ENCODE results near the gene MRPL38. TPM values are rescaled to one million over a fixed set of nuclear protein-coding genes. Genes with fewer than 3 reads are reported as not detected.

Gene MRPL38
- total RNA-seq, 2 experiments from 2014 or later, result 79.9 to 85.0 TPM

DNA sequence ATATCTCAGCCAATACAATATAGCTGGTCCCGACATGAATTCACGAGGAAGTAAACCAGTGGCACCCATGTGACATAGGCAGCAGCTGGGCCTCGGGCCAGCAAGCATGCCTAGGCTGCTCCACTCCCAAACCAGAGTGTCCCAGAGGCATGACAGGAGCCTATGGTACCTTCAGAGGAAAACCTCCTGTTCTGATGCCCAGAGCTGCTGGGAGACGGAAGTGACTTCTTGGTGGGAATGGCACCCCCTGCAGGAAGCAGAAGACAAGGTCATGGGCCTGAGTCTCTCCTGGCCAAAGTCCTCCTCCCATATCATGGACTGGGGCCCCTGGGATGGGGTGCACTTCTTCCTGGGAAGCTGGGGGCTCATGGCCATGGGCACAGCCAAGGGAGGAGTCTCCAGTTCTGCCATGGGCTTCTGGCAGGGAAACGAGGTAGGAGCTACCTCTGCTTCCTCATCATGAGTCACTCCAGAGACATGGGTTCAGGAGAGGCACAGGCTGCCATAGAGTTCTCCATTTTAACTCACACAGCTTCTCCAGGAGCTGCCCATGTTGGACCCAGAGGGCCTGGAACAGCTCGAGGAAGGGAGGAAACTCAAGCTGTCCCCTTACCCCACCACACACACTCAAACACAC lies 22.7 kb upstream of the MRPL38 start:
- POLR2A ChIA-PET, result interaction anchor here (1.2 kb wide), 1 partner anchor 14 kb away, joined by 3 read pairs; no protein-coding TSS in a partner anchor
- Mint-ChIP-seq H3K4me3 (no peak overlapping the region), H3K4me1 (no peaks in the 10 kb centered on the region), H3K27me3 (no peaks in the 10 kb centered on the region), H3K36me3 (ENCODE audit: low read depth) (no peaks in the 10 kb centered on the region), H3K9me3 (no peaks in the 10 kb centered on the region), H3K27ac (no peak overlapping the region)
- DNase-seq, result no peak
- CTCF ChIA-PET, result interaction anchor here (0.8 to 2.3 kb wide), 6 partner anchors 9 to 78 kb away, joined by 3 to 8 read pairs (median 6); partner anchors contain the start of genes FBF1 and MRPL38

- H3K9me3 Mint-ChIP-seq, result no peaks in the 10 kb centered on the region
- H3K27me3 Mint-ChIP-seq, result no peaks in the 10 kb centered on the region
- no peak overlapping the region for H3K4me3 Mint-ChIP-seq
- no peaks in the 10 kb centered on the region for H3K4me1 Mint-ChIP-seq
- no peak for DNase-seq
- no peaks in the 10 kb centered on the region for H3K36me3 Mint-ChIP-seq (ENCODE audit: low read depth)
- no peak overlapping the region for H3K27ac Mint-ChIP-seq
- CTCF ChIA-PET, result interaction anchor here (0.6 to 2.2 kb wide), 3 partner anchors 8 to 80 kb away, joined by 3 to 8 read pairs (median 4); no protein-coding TSS in a partner anchor
- POLR2A ChIA-PET, result interaction anchor here (1.2 kb wide), 1 partner anchor 15 kb away, joined by 3 read pairs; no protein-coding TSS in a partner anchor
Observed at GRCh38 chr17:75926456-75926855, 21.8 kb upstream of the MRPL38 start.

DNA sequence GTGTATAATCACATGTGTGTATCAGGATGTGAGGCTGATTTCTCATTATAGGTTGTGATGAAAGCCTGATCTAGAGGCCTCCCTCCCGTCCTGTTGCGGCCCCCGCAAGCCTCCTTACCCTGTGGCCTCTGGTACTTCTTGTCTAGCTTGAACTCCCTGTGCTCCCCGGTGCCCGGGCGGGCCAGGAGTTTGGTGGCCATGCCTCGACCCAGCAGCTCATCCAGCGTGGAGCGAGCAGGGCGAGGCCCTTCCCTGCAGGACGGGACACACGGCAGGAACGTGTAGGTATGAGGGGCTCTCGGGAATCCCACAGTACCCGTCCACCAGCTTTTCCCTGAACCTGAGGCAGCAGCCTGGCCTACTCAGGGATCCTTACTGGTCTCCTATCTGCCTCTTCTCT lies 21.2 kb upstream of the MRPL38 start:
- Mint-ChIP-seq H3K4me1 (no peaks in the 10 kb centered on the region), H3K4me3 (no peak overlapping the region), H3K9me3 (no peaks in the 10 kb centered on the region), H3K36me3 (ENCODE audit: low read depth) (no peaks in the 10 kb centered on the region), H3K27ac (no peak overlapping the region), H3K27me3 (no peaks in the 10 kb centered on the region)
- CTCF ChIA-PET, result interaction anchor here (0.6 to 0.8 kb wide), 2 partner anchors 41 to 80 kb away, joined by 3 to 4 read pairs; no protein-coding TSS in a partner anchor
- POLR2A ChIA-PET, result interaction anchor here (0.9 kb wide), 1 partner anchor 21 kb away, joined by 4 read pairs; the partner anchor contains the start of gene MRPL38
- DNase-seq, result no peak

DNA sequence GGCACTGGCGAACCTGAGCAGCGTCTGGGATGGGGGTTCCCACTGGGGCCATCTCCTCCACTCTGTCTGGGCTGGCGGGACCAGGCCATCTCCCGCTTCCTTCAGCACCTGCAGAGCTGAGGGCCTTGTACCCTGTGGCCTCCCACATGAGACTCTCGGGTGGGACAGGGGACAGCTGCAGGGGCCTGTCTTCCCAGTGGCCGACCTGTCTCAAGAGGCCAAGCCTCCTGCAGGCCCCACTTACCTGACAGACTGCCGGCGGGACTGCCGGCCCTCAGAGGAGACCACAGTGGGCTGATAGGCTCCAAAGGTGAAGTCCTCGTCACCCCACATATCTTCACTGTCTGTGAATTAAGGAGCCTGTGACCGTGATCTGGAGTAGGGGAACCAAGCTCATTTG lies 20.4 kb upstream of the MRPL38 start:
- ChIA-PET POLR2A (interaction anchor here (0.9 kb wide), 1 partner anchor 21 kb away, joined by 4 read pairs; the partner anchor contains the start of gene MRPL38), CTCF (no interaction called here)
- Mint-ChIP-seq H3K27me3 (no peaks in the 10 kb centered on the region), H3K4me3 (no peak overlapping the region), H3K36me3 (ENCODE audit: low read depth) (no peaks in the 10 kb centered on the region), H3K4me1 (no peaks in the 10 kb centered on the region), H3K9me3 (no peaks in the 10 kb centered on the region), H3K27ac (no peak overlapping the region)
- DNase-seq, result no peak

- Mint-ChIP-seq H3K4me1 (peaks cover 1% of the 10 kb centered on the region), H3K27me3 (no peaks in the 10 kb centered on the region), H3K36me3 (ENCODE audit: low read depth) (no peaks in the 10 kb centered on the region), H3K4me3 (no peak overlapping the region), H3K9me3 (no peaks in the 10 kb centered on the region), H3K27ac (no peak overlapping the region)
- ChIA-PET POLR2A (no interaction called here), CTCF (no interaction called here)
- DNase-seq, result no peak
Observed at GRCh38 chr17:75922963-75923874, 18.5 kb upstream of the MRPL38 start.

DNA sequence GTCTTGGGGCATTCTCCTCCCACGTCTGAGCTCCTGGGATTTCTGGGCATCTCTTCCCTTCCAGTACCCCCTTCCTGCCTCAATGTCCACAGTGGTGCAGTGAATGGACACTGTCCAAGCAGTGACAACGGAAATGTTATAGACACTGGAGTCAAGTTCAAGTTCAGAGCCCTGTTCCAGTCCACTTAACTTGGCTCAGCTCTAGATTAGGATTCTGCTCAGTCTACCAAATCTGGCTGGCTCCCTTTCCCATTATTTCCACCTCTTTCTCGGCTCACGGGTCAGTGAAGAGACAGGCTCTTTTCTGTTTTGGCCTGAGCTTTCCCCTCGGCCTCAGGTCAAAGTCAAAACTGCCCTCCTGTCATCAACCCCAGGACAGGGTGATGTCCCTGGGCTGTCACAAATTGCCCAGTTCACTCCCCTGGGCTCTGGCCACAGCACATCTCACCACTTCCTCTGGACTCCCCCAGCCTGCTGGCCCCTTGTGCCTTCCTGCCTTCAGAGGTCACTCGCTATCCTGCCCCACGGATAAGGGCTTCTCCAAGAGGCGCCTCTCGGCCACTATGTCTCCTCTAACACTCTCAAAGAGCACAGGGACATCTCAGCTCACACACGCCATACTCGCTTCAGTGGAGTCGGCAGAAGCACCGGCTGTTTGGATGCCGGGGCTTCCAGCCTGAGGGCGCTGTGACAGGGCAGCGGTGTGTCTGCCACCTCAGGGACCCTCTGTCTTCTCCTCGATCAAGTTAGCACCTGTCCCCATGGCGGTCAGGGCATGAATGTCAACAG lies 17.7 kb upstream of the MRPL38 start:
- no peaks in the 10 kb centered on the region for H3K36me3 Mint-ChIP-seq (ENCODE audit: low read depth)
- no peak overlapping the region for H3K27ac Mint-ChIP-seq
- POLR2A ChIA-PET, result no interaction called here
- CTCF ChIA-PET, result no interaction called here
- no peak overlapping the region for H3K4me3 Mint-ChIP-seq
- H3K27me3 Mint-ChIP-seq, result no peaks in the 10 kb centered on the region
- DNase-seq, result no peak
- no peaks in the 10 kb centered on the region for H3K9me3 Mint-ChIP-seq
- H3K4me1 Mint-ChIP-seq, result peaks cover 3% of the 10 kb centered on the region

DNA sequence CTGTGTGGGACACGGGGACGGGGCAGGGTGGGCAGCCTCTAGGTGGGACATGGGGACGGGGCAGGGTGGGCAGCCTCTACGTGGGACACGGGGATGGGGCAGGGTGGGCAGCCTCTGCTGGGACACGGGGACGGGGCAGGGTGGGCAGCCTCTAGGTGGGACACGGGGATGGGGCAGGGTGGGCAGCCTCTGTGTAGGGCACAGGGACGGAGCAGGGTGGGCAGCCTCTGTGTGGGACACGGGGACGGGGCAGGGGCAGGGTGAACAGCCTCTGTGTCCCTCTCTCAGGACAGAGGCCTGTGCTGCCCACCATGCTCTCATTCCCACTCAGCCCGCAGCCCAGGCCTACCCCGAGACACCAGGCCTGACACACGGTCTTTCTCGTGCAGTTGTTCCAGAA lies 16.9 kb upstream of the MRPL38 start:
- CTCF ChIA-PET, result no interaction called here
- no peaks in the 10 kb centered on the region for H3K36me3 Mint-ChIP-seq (ENCODE audit: low read depth)
- H3K4me3 Mint-ChIP-seq, result no peak overlapping the region
- POLR2A ChIA-PET, result no interaction called here
- no peaks in the 10 kb centered on the region for H3K9me3 Mint-ChIP-seq
- H3K4me1 Mint-ChIP-seq, result peaks cover 7% of the 10 kb centered on the region
- no peak for DNase-seq
- H3K27ac Mint-ChIP-seq, result no peak overlapping the region
- no peaks in the 10 kb centered on the region for H3K27me3 Mint-ChIP-seq

DNA sequence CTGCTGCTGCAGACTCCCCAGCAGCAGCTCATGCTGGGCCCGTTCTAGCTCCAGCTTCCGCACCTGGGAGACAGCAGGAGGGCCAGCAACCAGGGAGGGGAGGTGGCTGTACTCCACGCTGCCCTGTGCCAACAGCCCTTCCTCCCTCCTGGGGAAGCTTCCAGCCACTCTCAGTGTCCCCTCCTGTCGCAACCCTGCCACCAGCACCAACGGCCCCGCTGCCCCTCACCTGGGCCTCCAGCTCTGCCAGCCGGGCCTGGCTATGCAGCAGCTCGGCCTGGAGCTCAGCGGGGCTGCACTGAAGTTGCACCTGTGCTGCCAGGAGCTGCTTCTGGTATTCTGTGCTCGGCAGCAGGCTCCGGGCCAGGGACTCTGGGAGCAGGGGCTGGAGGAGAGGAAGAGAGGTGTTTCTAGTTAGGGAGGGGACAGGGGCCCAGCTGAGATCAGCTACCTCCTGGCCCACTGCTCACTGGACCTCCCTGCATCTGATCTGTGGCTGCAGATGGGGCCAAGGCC lies 15.4 kb upstream of the MRPL38 start:
- no peaks in the 10 kb centered on the region for H3K36me3 Mint-ChIP-seq (ENCODE audit: low read depth)
- no peaks in the 10 kb centered on the region for H3K27me3 Mint-ChIP-seq
- no peak overlapping the region for H3K27ac Mint-ChIP-seq
- ChIA-PET POLR2A (no interaction called here), CTCF (interaction anchor here (0.6 to 1.2 kb wide), 4 partner anchors 15 to 144 kb away, joined by 3 to 4 read pairs (median 4); partner anchors contain the start of gene MRPL38)
- no peak overlapping the region for H3K4me3 Mint-ChIP-seq
- H3K4me1 Mint-ChIP-seq, result peaks cover 9% of the 10 kb centered on the region
- no peaks in the 10 kb centered on the region for H3K9me3 Mint-ChIP-seq
- DNase-seq, result no peak

GRCh38 chr17:75919611-75920010 lies 14.9 kb upstream of the MRPL38 start:
- Mint-ChIP-seq H3K27me3 (no peaks in the 10 kb centered on the region), H3K4me1 (peaks cover 9% of the 10 kb centered on the region), H3K27ac (no peak overlapping the region), H3K4me3 (no peak overlapping the region), H3K9me3 (no peaks in the 10 kb centered on the region), H3K36me3 (ENCODE audit: low read depth) (no peaks in the 10 kb centered on the region)
- ChIA-PET CTCF (interaction anchor here (0.8 to 1.2 kb wide), 3 partner anchors 14 to 144 kb away, joined by 3 to 4 read pairs (median 3); partner anchors contain the start of gene MRPL38), POLR2A (interaction anchor here (1.3 kb wide), 1 partner anchor 143 kb away, joined by 4 read pairs; no protein-coding TSS in a partner anchor)
- no peak for DNase-seq

DNA sequence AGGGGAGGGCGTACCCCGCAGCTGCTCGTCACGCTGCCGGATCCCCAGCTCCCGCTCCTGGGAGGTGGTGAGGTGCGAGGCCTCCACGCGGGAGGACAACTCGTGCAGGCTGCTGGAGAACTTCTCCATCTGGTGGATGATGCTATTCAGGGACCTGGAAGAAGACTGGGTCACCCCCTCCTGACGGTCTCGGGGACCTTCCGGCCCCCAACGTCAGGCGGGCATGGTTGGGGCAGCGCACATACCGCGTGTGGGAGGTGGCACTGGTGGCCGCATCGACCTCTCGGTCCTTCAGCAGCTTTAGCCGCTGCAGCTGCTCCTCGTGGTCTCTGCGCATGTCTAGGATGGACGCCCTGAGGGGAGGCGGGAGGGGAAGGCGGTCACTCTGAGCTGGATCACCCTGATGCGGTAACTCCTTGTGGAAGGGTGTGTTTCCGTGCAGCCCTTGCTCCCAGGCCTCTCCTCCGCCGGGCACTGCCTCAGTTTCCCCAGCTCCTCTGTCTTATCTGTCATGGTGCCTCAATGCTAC lies 13.3 kb upstream of the MRPL38 start:
- POLR2A ChIA-PET, result no interaction called here
- Mint-ChIP-seq H3K4me3 (no peak overlapping the region), H3K9me3 (no peaks in the 10 kb centered on the region), H3K4me1 (peaks cover 9% of the 10 kb centered on the region), H3K36me3 (ENCODE audit: low read depth) (peaks cover 3% of the 10 kb centered on the region), H3K27me3 (no peaks in the 10 kb centered on the region), H3K27ac (no peak overlapping the region)
- CTCF ChIA-PET, result interaction anchor here (1.2 kb wide), 1 partner anchor 9 kb away, joined by 8 read pairs; no protein-coding TSS in a partner anchor
- no peak for DNase-seq

GRCh38 chr17:75917141-75917916 lies 12.6 kb upstream of the MRPL38 start:
- Mint-ChIP-seq H3K9me3 (no peaks in the 10 kb centered on the region), H3K27ac (no peak overlapping the region), H3K36me3 (ENCODE audit: low read depth) (peaks cover 3% of the 10 kb centered on the region), H3K4me3 (no peak overlapping the region), H3K27me3 (no peaks in the 10 kb centered on the region), H3K4me1 (peaks cover 9% of the 10 kb centered on the region)
- CTCF ChIA-PET, result interaction anchor here (1.4 to 2.0 kb wide), 2 partner anchors 12 to 97 kb away, joined by 5 to 7 read pairs; partner anchors contain the start of gene MRPL38
- DNase-seq, result no peak
- POLR2A ChIA-PET, result interaction anchor here (1.1 kb wide), 1 partner anchor 9 kb away, joined by 4 read pairs; no protein-coding TSS in a partner anchor
